ENCODE results near the gene SNTG2.

SNTG2 gene

DNA sequence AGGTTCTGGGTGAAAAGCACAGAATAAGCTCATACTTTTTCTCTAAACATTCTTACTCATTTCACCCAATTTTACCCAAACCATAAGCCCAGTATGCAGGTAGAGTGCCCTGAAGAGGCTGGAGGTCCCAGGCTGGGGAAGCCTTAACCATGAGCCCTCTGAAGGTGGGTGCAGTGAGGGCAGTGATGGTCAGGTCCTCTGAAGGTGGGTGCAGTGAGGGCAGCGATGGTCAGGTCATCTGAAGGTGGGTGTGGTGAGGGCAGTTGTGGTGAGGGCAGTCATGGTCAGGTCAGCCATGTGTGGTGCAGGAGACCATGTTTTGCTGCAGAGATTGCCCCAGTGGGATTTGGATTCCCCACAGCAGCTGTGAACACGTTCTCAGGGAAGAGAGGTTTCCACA is 148.8 kb downstream of the SNTG2 start (continued):
- TF ChIP-seq ARNTL (CRISPR knock-in tag; IDR thresholded peaks at IDR 0.05; ENCODE audit: borderline replicate concordance, low read depth), result no peak

DNA sequence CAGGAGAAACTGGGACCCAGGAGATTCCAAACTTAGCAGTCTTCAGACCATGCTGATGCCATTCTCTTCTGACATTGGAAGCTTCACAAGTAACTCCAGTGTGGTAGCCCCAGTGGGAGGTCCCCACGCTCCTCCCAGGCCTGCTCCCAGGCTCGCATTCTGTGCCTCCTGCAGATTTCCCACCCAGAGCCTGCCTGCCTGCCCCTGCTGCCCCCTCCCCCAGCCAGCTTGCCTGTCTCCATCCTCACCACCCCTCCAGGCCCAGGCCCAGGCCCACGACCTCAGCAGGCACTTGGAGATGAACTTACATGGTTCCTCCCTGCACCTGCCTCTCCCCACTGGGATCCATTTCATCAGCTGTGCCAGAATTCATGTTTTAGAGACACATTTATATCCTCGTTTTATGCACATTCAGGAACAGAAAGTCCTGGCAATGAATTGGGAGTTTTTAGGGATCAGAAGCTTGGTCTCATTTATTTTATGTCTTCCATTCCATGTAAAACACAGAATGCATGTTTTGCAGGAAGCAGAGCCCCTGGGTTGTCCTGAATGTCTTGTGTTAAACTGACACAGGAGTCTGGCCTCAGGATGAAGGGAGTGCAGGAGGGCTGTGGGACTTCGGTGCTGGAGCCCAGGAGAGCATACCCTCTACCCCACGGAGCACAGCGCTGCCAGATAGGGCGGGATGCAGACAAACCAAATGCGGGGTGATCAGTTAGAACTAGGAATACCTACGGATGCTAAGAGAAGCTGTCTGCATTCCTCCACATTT is 150.5 kb downstream of the SNTG2 start:
- TF ChIP-seq SNAI2 (CRISPR knock-in tag; IDR thresholded peaks at IDR 0.05) (no peak), ARNTL (CRISPR knock-in tag; IDR thresholded peaks at IDR 0.05; ENCODE audit: borderline replicate concordance, low read depth) (no peak), ZC3H10 (CRISPR knock-in tag; IDR thresholded peaks at IDR 0.05) (no peak), ZFP30 (CRISPR knock-in tag; IDR thresholded peaks at IDR 0.05) (no peak), CSRNP3 (CRISPR knock-in tag; IDR thresholded peaks at IDR 0.05) (no peak), ZNF8 (CRISPR knock-in tag; IDR thresholded peaks at IDR 0.05) (no peak), ZNF565 (CRISPR knock-in tag; conservative IDR thresholded peaks at IDR 0.05; ENCODE audit: low read depth) (no peak), CREB5 (CRISPR knock-in tag; IDR thresholded peaks at IDR 0.05; ENCODE audit: low read depth) (no peak), BACH2 (CRISPR knock-in tag; IDR thresholded peaks at IDR 0.05; ENCODE audit: borderline replicate concordance) (no peak), RARB (CRISPR knock-in tag; IDR thresholded peaks at IDR 0.05) (no peak), ISL1 (CRISPR knock-in tag; IDR thresholded peaks at IDR 0.05) (no peak), TCF4 (CRISPR knock-in tag; IDR thresholded peaks at IDR 0.05; ENCODE audit: borderline replicate concordance) (no peak), CSDC2 (CRISPR knock-in tag; IDR thresholded peaks at IDR 0.05) (no peak)
- TF ChIP-seq, protein P1, sequence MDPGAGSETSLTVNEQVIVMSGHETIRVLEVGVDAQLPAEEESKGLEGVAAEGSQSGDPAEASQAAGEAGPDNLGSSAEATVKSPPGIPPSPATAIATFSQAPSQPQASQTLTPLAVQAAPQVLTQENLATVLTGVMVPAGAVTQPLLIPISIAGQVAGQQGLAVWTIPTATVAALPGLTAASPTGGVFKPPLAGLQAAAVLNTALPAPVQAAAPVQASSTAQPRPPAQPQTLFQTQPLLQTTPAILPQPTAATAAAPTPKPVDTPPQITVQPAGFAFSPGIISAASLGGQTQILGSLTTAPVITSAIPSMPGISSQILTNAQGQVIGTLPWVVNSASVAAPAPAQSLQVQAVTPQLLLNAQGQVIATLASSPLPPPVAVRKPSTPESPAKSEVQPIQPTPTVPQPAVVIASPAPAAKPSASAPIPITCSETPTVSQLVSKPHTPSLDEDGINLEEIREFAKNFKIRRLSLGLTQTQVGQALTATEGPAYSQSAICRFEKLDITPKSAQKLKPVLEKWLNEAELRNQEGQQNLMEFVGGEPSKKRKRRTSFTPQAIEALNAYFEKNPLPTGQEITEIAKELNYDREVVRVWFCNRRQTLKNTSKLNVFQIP (CRISPR knock-in tag; IDR thresholded peaks at IDR 0.05; ENCODE audit: borderline replicate concordance, low read depth), result no peak
- no peak for ATAC-seq

DNA sequence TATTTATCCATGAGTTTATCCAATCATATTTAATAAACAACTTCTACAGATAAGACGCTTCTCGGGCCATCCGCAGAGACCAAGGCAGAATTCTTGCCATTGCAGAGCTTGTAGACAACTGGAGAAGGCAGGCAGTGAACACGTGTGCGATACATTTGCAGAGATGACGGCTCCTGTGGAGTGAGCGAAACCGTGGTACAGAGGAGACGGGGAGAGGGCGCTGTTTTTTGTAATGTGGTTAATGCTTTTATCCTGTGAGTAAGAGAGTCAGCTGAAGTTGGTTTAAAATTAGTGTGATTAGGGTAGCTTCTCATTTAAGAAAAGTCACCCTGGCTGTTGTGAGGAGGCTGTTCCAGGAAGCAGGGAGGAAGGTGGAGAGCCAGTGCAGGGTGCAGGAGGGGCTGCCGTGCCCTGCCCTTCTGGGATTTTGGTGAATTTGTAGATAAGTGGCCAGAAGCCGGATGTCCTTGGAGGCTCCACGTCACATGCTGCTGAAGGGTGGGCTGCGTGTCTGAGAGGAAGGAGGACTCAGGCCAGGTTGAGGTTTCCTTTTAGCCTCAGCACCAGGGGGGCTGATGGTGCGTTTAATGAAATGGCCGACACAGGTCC is 151.4 kb downstream of the SNTG2 start:
- ATAC-seq, result no peak

More for the DNA sequence above, 151.4 kb downstream of the SNTG2 start:
- TF ChIP-seq, protein P1 (CRISPR knock-in tag; IDR thresholded peaks at IDR 0.05; ENCODE audit: borderline replicate concordance, low read depth), result no peak
- no peak for TF ChIP-seq ZNF565 (CRISPR knock-in tag; conservative IDR thresholded peaks at IDR 0.05; ENCODE audit: low read depth)
- no peak for TF ChIP-seq ZC3H10 (CRISPR knock-in tag; IDR thresholded peaks at IDR 0.05)
- no peak for TF ChIP-seq OSR1 (CRISPR knock-in tag; IDR thresholded peaks at IDR 0.05)
- TF ChIP-seq ZNF8 (CRISPR knock-in tag; IDR thresholded peaks at IDR 0.05), result no peak
- TF ChIP-seq RARB (CRISPR knock-in tag; IDR thresholded peaks at IDR 0.05), result no peak
- no peak for TF ChIP-seq PPARA (CRISPR knock-in tag; IDR thresholded peaks at IDR 0.05; ENCODE audit: borderline replicate concordance)
- TF ChIP-seq ZNF70 (CRISPR knock-in tag; IDR thresholded peaks at IDR 0.05), result no peak
- TF ChIP-seq TCF4 (CRISPR knock-in tag; IDR thresholded peaks at IDR 0.05; ENCODE audit: borderline replicate concordance), result no peak
- no peak for TF ChIP-seq TSHZ2 (CRISPR knock-in tag; IDR thresholded peaks at IDR 0.05)
- TF ChIP-seq ARNTL (CRISPR knock-in tag; IDR thresholded peaks at IDR 0.05; ENCODE audit: borderline replicate concordance, low read depth), result no peak
